Left cardiac atrium (tissue), 4 donors: ENCODE results near the gene VIPAS39. TPM values are rescaled to one million over a fixed set of nuclear protein-coding genes. Genes with fewer than 3 reads are reported as not detected.
"Not testable (repeated sequence)": the region's sequence is repeated elsewhere in the genome, so short reads cannot be mapped to it uniquely, and the experiment has no call there.

ENCODE experiments used
- ATAC-seq, 2 donors: fragments of 200-7000 bp; cut with Tn5 transposase; one replicate each; pipeline ENCODE4 v1.9.1; 2020; ENCODE audit warnings: mild to moderate bottlenecking in 2 of 2, moderate library complexity in 2 of 2
- DNase-seq: peaks from one replicate; pipeline ENCODE4 v3.0.0-alpha.2; 2020
- intact Hi-C, 2 donors: fragments of 100-400 bp; cut with DNase I; formaldehyde crosslinking; loops; one replicate each; pipeline versions ENCODE4 v1.14.1 to v1.15.1; 2022 to 2023
- total RNA-seq, 2 donors: library from RNA; stranded (reverse); fragmentation: NEBNext Ultra II Directional; extraction: Animal tissue kit (Norgen Biotek cat#: 25700); gene quantifications; one replicate each; pipeline ENCODE4 v1.2.1, GENCODE V29; 2021
- donor health status: DM: no; HTN: yes; CAD: no.
- donor health status: DM: no; HTN: yes; CAD: no; lungs with severe emphysema.
- donor health status: DM: yes; HTN: yes; CAD: no.
- donor health status: Dilated cardiomyopathy.

VIPAS39 gene
- total RNA-seq, 2 donors from 2014 or later: 9.1 to 11.7 TPM

DNA sequence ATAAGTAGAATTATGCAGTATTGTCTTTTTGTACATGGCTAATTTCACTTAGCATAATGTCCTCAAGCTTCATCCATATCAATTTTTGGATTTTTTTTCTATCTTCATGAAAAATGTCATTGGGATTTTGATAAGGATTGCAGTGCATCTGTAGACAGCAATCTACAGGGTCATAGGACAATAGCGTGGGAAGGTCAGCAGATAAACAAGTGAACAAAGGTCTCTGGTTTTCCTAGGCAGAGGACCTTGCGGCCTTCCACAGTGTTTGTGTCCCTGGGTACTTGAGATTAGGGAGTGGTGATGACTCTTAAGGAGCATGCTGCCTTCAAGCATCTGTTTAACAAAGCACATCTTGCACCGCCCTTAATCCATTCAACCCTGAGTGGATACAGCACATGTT, 41.3 kb downstream of the VIPAS39 start:
- ATAC-seq, DNase-seq, intact Hi-C loops: not testable (repeated sequence)

- intact Hi-C loops, ATAC-seq, DNase-seq: not testable (repeated sequence)
Measured at GRCh38 chr14:77415403-77416030, 41.9 kb downstream of the VIPAS39 start.

DNA sequence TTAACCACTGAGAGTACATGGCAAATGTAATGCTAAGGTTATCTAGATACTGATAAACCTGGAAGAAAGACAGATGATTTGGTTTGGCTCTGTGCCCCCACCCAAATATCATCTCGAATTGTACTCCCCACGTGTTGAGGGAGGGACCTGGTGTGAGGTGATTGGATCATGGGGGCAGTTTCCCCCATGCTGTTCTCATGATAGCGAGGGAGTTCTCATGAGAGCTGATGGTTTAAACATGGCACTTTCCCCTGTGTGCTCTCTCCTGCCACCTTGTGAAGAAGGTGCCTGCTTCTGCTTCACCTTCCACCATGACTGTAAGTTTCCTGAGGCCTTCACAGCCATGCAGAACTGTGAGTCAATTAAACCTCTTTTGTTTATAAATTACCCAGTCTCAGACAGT, 48.3 kb downstream of the VIPAS39 start:
- intact Hi-C loops: loop anchor here in 1 of 2 donors (10.0 kb wide), 1 partner anchor 284 kb away; no protein-coding TSS in a partner anchor
- ATAC-seq (peak in 1 of 2 donors; percentile 23), DNase-seq (no peak)

GRCh38 chr14:77407158-77407557, 50.2 kb downstream of the VIPAS39 start:
- peak; percentile 44 to 56 for ATAC-seq
- no peak for DNase-seq
- intact Hi-C loops: loop anchor here in 1 of 2 donors (10.0 kb wide), 1 partner anchor 282 kb away; no protein-coding TSS in a partner anchor

DNA sequence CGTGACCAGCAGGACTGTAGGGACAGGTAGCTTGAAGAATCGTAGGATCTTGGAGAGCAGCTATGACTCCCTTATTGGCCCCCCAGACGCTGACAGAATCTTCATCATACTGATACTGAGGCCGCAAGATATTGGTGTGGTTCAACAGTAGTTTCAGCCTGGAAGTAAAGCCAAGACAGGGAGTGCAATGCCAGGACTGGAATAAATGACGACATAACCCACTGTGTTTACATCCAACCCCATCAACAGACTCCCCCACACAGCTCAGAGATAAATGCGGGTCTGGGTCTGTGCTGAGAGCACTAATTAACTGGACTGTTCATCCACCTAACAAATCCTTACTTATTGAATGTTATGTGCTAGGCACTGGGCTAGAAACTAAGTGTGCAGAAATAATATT, 50.7 kb downstream of the VIPAS39 start:
- intact Hi-C loops: loop anchor here in 1 of 2 donors (10.0 kb wide), 1 partner anchor 282 kb away; no protein-coding TSS in a partner anchor
- ATAC-seq (peak; percentile 41 to 81), DNase-seq (no peak)

- intact Hi-C loops: loop anchor here in 1 of 2 donors (10.0 kb wide), 1 partner anchor 281 kb away; no protein-coding TSS in a partner anchor
- no peak for ATAC-seq
- no peak for DNase-seq
Measured at GRCh38 chr14:77406086-77406485, 51.3 kb downstream of the VIPAS39 start.

GRCh38 chr14:77403768-77404167, 53.6 kb downstream of the VIPAS39 start:
- DNase-seq (no peak), ATAC-seq (no peak)
- intact Hi-C loops: loop anchor here in 1 of 2 donors (10.0 kb wide), 1 partner anchor 279 kb away; no protein-coding TSS in a partner anchor

- no peak for DNase-seq
- ATAC-seq: no peak
- intact Hi-C loops: loop anchor here in 1 of 2 donors (10.0 kb wide), 1 partner anchor 275 kb away; no protein-coding TSS in a partner anchor
Measured at GRCh38 chr14:77400216-77400615, 57.2 kb downstream of the VIPAS39 start.

DNA sequence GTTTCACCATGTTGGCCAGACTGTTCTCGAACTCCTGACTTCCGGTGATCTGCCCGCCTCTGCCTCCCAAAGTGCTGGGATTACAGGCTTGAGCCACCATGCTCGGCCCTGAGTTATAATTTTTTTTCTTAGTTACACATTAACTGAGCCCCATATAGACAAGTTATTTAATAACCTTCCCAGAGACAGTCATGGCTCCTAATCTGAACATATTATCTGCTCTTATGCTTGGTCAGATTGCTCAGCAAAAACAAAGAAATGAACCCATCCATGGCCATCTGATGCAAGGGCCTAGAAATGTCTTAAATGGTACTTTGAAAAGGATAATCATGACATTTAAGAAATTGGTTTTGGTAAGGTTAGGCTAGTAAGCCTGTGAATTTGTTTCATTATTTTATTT, 67.2 kb downstream of the VIPAS39 start:
- intact Hi-C loops: no loop called here
- ATAC-seq: no peak
- DNase-seq: no peak

GRCh38 chr14:77378701-77379100, 78.7 kb downstream of the VIPAS39 start:
- ATAC-seq (no peak), DNase-seq (no peak)

GRCh38 chr14:77377502-77377844, 79.9 kb downstream of the VIPAS39 start:
- DNase-seq: no peak
- intact Hi-C loops: loop anchor here in 1 of 2 donors (2.0 kb wide), 1 partner anchor 57 kb away; the partner anchor contains the start of genes GSTZ1 and POMT2
- ATAC-seq: no peak

More at GRCh38 chr14:77378701-77379100, 78.7 kb downstream of the VIPAS39 start:
- intact Hi-C loops: no loop called here

DNA sequence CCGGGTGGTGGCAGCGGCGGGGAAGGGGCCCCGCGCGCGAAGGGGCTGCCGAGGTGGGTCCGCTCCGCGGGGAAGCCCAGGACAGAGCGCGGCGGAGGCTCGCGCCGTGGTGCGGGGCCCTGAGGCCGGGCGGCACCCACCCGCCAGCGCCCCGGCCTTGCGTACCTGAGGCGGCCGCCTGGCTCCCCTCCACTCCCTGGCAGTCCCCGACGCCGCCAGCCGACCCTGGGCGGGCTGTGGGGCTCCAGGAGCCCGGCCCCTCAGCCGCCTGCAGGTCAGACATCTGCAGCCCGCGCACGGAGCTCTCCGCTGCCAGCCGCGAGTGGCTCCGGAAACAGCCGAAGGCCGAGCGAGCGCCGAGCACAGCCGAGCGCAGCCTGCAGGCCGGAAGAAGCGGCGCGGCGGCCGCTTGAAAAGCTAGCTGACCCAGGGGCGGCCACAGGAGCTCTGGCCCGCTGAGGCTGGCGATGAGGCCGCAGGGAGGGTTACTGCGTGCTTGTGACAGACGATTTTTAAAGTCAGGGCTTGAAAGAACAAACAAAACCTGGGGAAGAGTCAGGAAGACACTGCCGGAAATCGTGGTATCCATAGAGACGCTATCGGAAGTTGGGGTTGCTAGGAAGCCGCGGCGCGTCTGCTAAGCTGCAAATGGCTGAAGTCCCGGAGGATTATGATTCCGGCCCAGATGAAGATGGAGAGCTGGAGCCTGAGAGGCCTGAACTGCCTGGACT, 80.5 kb downstream of the VIPAS39 start, which contains the start of the genes SAMD15 and TMED8:
Gene SAMD15, plus strand, starts transcription at position 609 of the 731 bp plus-strand sequence. Its CDS starts 40 bp downstream, at position 649.
Gene TMED8, minus strand, starts transcription at position 324 of the 731 bp plus-strand sequence. Its CDS starts 41 bp downstream, at position 283.
- intact Hi-C loops: loop anchor here in 1 of 2 donors (2.0 kb wide), 1 partner anchor 56 kb away; the partner anchor contains the start of genes GSTZ1 and POMT2
- DNase-seq (peak; percentile 88), ATAC-seq (peak; percentile 99)

Other genes starting within 250 kb of the VIPAS39 start
- gene NGB, start 186.4 kb downstream of the VIPAS39 start, total RNA-seq: not detected
- gene POMT2, start 136.7 kb downstream of the VIPAS39 start, total RNA-seq: 10 to 100 TPM; 20.8 to 25.5 TPM
- 1 to 10 TPM; 6.5 to 7.9 TPM for gene GSTZ1, start 136.6 kb downstream of the VIPAS39 start, total RNA-seq
- 1 to 10 TPM; 5.9 to 6.7 TPM for gene TMED8, start 80.5 kb downstream of the VIPAS39 start, total RNA-seq
- gene SAMD15, start 80.2 kb downstream of the VIPAS39 start, total RNA-seq: under 1 TPM in 1 of 2 donors, not detected in 1; 0.52 TPM
- under 1 TPM in 1 of 2 donors, not detected in 1; 0.34 TPM for gene NOXRED1, start 34.1 kb downstream of the VIPAS39 start, total RNA-seq
- gene AHSA1, start 492 bp upstream of the VIPAS39 start, total RNA-seq: 100 to 1,000 TPM; 109 to 173 TPM
- under 1 TPM; 0.21 to 0.47 TPM for gene ISM2, start 41.2 kb upstream of the VIPAS39 start, total RNA-seq
- gene SPTLC2, start 159.0 kb upstream of the VIPAS39 start, total RNA-seq: 10 to 100 TPM; 16.1 to 18.4 TPM